Stimulated activated CD4-positive, alpha-beta T cell treated with anti-CD3 and anti-CD28 coated beads, Interleukin-1b, Interleukin-23, amount 100 ng/mL, for 4 hours (primary cell): ENCODE data around the gene HSD17B1.
"Not testable (repeated sequence)": the region's sequence is repeated elsewhere in the genome, so short reads cannot be mapped to it uniquely, and the experiment has no call there.

Experiments used
- DNase-seq, 2 donors: peaks; one replicate each; pipeline ENCODE4 v3.0.0-alpha.2; 2020; ENCODE audit warnings: low read depth in 2 of 2

Gene HSD17B1, protein sequence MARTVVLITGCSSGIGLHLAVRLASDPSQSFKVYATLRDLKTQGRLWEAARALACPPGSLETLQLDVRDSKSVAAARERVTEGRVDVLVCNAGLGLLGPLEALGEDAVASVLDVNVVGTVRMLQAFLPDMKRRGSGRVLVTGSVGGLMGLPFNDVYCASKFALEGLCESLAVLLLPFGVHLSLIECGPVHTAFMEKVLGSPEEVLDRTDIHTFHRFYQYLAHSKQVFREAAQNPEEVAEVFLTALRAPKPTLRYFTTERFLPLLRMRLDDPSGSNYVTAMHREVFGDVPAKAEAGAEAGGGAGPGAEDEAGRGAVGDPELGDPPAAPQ

DNA sequence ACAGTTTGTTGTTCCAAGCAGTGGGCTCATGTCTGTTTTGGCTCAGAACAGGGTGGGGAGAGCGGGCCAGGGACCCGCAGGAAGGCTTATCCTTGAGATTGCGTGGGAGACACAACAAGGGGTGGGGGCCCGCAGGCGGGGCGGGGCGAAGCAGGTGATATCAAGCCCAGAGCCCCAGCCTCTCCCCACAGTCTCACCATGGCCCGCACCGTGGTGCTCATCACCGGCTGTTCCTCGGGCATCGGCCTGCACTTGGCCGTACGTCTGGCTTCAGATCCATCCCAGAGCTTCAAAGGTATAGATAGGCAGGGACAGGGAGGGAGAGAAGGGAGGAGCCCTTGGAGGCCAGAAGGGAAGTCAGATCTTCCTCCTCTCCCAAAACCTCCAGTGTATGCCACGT, at the start of gene HSD17B1:
TSS of gene HSD17B1 (plus strand) at position 188 of the 400 bp plus-strand sequence. CDS start at position 199, 11 bp downstream.
- DNase-seq: not testable (repeated sequence)

DNA sequence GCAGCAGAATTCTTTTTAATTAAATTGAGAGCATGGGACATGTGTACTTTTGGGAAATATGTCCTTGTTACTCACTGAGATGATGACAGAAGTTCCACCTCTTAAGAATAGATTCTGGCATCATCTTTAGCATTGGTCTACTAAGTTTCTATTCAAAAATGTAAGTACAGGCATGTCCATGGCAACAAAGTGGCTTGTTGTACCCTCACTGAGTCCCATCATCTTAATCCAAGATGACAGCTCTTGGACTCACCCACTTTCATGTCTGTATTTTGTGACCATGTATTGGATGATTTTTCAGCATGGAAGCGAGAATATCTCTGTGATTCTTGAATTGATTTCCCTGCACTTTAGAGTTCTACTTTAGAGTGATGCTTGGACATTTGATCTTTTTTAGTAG, 49.8 kb upstream of the HSD17B1 start:
- DNase-seq: no peak

DNA sequence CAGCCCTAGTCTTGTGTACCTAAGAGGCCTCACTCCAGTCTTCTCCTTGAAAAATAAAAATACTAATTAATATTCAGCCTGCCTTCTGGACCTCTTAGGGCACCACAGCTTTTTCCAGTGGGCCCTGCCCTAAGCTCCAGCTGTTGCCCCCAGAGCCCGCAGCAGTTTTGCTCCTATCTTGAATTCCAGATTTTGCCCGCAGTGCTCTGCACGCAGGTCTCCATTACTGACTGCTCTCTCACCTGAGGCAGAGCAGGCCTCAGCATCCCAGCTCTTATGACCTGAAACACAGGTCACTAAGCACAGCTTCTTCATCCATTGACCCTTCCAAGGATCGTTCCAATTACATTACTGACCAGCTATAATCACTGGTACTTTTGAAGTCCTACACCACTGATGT, 45.1 kb upstream of the HSD17B1 start:
- DNase-seq: no peak

DNA sequence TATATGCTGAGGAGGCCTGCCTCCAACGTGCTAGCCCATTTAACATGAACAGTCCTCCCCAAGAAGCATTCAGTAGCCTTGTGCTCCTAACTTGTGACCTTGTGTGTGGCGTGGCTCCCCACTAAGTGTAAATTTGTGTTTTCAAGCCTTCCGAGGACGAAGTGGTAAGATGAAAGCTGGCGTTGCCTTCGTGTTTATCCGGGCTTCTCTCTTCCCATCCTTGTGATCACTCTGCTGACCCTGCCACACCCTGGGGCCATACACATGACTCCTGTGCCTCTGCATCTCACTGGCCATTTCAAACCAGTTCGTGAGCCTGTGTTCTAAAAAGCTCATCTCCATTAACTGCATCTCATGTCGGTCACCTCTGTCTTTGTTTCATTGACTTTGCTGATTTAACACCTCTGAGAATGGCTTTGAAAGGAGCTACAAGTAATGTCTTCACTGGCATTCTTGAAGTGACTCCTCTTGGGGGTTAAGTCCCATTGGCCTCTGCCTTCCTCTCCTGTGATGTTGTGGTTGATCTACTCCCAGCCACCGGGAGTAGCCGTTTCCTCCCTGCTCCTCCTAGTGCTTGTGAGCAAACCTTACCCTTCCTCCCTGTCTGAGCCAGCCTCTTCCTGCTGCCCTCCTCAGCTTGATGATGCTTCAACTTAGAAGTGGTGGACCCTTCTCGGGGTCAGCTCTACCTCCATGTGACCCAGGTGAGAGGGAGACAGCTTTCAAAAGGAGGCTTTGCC, 44.1 kb upstream of the HSD17B1 start:
- no peak for DNase-seq

- no peak for DNase-seq
Observed at GRCh38 chr17:42509409-42509808, 43.3 kb upstream of the HSD17B1 start.

GRCh38 chr17:42509841-42510240, 42.9 kb upstream of the HSD17B1 start:
- no peak for DNase-seq

GRCh38 chr17:42512246-42512645, 40.5 kb upstream of the HSD17B1 start:
- no peak for DNase-seq

- no peak for DNase-seq
Observed at GRCh38 chr17:42512733-42513251, 39.9 kb upstream of the HSD17B1 start.

GRCh38 chr17:42513686-42514085, 39.0 kb upstream of the HSD17B1 start:
- DNase-seq: no peak

DNA sequence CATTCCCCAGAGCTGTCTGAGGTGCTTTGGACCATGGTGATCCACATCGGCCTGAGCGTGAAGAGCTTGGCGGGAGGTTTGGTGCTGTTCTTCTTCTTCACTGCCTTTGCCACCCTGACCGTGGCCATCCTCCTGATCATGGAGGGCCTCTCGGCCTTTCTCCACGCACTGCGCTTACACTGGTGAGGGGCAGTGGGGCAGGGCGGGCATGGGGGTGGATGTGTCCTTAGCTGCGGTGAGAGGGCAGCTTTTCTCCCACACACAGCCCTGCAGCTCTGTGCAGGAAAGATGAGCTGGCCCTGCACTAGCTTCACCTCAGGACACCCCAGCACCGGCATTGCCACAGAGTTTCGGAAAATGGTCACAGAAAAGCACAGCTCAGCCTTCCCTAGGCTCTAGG, 38.4 kb upstream of the HSD17B1 start:
- no peak for DNase-seq

- DNase-seq: no peak
Observed at GRCh38 chr17:42514867-42515266, 37.9 kb upstream of the HSD17B1 start.

- peak; percentile 78 to 79 for DNase-seq
Observed at GRCh38 chr17:42517516-42517915, 35.2 kb upstream of the HSD17B1 start.

DNA sequence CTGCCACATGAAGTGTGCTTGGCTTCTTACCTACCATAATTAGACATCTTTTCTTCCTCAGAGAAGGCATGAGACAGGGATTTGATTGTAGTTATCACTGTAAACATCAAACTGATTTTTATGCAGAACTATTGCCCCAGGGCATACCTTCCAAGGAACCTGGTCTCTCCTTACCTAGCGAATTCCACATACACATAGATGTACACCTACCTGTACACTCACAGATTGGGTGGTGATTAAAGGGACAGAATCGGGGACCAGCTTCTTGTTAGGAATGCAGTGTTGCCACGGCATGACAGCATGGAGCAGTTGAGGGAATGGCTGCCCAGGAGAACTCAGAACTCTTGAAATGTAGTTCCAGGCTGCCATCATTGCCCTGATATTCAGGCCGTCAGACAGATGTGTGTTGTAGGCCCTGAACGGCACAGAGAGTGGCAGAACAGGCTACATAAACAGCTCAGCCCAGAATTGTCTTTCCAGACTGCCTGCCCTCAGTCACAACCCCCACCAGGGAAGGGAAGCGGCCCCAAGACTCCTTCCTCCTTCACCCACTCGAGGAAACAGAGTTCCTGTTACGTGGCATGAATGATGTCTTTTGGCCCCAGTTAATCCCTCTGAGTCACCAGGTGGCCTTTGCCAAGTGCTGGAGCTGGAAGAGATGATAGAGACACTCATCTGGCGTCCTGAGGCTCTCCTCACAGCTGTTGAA, 34.5 kb upstream of the HSD17B1 start:
- DNase-seq: no peak

DNA sequence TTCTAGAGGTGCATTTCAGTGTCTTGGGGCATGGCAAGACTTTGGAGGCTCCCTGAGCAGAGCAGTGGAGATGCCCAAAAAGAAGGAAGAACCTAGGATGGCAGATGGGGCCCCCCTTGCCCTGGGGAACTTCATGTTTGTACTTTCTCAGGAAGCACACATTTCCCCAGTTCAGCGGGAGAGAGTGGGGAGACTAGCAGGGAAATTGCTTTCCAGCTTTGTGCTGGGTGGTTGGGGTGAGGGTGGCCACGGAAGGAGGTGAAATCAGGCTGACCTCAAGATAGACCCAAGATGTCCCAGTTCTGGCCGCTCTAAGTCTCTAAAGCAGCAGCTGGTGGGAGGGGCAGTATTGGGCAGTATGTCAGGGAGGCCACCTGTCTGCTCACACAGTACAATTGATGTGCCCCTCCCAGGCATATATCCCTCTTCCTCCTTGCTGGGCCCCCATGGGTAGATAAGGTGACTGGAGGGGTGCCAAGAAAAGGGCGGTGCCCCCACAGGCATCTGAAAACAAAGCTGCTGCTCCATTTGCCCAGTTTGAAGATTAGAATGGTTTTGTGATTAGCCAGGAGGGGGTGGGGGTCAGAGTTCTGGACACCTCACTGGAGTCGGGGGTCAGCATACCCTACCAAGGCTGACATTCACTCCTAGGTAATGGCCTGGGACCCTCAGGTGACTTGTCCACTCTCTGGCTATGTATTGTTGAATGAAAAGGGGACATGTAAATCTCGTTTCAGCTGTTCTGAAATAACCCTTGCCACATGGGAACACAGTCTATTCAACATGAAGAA, 33.8 kb upstream of the HSD17B1 start:
- DNase-seq: no peak

GRCh38 chr17:42519546-42520491, 32.9 kb upstream of the HSD17B1 start:
- DNase-seq: no peak

DNA sequence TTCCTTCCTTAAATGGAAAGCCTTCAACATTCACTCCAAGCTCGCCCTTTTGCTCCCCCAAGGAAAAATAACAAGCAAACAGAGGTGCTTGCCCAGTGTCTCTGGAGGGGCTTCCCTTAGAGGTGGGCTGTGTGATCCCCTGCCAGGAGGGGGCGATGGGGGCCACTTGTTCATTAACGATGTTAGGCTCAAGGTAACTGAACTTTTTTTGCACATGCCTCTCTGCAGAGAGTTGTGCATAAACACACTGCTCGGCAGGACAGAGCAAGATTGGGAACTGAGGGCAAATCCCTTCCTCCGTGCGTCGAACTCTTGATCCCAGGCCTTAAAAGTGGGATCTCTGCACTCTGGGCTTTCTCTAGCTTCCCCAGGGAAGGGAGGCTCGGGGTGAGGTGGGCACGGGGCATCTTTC, 32.2 kb upstream of the HSD17B1 start:
- DNase-seq: no peak

DNA sequence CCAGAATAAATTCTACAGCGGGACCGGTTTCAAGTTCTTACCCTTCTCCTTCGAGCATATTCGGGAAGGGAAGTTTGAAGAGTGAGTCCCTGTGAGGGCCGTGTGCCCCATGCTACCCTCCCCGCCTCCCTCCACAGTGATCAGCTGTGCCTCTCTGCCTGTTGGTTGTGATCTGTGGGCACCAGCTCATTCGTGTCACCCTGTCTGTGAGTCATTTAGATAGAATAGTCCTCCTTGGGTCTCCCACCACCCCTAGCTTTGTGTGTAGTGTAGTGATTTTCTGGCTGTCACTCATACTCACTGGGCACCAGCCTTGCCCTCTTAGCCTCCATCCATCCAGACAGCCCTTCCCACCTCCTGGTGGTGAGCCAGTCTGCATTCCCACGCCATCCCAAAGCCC, 31.7 kb upstream of the HSD17B1 start:
- no peak for DNase-seq

- DNase-seq: no peak
Observed at GRCh38 chr17:42521666-42522262, 31.0 kb upstream of the HSD17B1 start.

DNA sequence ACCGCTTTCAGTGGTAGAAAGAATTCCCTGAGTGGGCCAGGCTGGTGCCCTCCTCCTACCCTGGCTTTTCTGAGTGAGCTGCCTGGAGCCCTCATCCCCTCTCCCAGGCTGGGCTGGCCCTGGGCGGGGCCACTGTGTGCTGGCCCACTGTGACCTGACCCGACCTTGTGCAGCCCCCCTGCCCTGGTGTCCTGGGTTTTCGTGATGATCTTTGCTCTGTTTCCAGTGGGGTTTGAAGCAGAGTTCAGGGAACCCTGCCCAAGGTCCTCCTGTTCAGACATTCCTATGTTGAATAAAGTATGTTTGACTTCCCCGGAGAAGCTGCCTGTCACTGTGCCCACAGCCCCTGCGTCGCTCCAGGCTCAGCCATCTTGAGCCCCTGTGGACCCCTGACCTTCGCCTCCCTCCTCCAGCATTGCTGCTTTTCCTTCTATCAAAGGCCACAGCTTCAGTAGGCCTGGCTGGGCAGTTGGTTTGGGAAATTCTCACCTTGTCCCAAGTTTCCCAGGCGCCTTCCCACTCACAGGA, 30.4 kb upstream of the HSD17B1 start:
- no peak for DNase-seq

DNA sequence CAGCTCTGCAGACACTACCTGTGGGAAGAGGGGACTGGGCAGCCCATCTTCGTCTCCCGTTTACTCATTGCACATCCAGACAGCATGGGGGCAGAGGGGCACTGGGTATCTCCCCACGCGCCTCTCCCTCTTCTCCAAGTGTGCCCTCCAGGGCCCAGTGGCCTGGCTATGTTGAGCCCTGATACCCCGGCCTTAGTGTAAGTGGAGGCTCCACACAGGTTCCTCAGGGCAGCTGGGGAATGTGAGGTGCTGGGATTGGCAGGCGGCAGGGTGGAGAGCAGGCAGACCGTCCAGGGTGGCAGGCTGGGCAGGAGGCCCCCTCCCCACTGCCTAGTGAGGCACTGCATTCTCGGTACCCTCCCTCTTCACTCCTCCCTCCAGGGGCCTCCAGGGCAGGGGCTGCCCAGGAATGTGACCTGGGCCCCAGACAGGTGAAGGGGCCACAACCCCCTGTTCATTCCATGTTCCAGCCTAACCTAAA, 29.9 kb upstream of the HSD17B1 start:
- no peak for DNase-seq
